Effector CD8-positive, alpha-beta T cell (primary cell): ENCODE results near the gene ELL3.
"Not testable (repeated sequence)": the region's sequence is repeated elsewhere in the genome, so short reads cannot be mapped to it uniquely, and the experiment has no call there.

ENCODE experiments used
- DNase-seq: peaks from one replicate; lab custom pipeline; 2025; lab: John Stamatoyannopoulos, UW
- total RNA-seq, 4 experiments: gene quantifications; one replicate each; lab custom pipeline; 2026; lab: John Stamatoyannopoulos, UW

The ELL3 gene
- total RNA-seq, result 0 to 0.10 (median 0) reads per million in 4 experiments

DNA sequence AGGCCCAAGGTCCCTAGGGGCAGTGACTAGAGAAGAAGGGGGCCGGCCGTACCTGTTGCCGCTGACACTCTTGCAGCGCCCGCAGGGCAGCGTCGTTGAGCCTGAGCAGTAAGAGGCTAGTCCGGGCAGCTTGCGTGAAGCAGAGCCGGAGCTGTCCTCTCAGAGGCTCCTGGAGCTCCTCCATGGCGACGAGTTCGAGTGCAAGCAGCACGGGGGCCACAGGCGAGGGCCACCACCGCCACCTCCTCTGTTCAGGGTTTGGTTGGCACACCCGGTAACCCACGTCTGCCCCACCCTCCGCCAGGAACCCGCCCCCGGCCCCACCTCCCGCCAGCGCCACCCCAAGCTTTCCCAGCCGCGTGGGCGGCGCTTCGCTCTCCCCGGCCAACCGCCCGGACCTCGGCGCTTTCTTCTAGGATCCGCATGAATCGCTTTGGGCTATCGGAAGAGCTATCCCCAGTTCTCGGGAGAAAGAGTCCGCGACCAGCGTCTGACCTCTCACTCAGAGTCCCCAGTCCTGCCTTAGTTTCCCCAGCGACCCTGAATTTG lies at the start of gene ELL3:
ELL3 (minus strand) TSS at position 249 of the 549 bp plus-strand sequence; CDS start at position 184, 65 bp downstream.
- DNase-seq, result peak; percentile 62

DNA sequence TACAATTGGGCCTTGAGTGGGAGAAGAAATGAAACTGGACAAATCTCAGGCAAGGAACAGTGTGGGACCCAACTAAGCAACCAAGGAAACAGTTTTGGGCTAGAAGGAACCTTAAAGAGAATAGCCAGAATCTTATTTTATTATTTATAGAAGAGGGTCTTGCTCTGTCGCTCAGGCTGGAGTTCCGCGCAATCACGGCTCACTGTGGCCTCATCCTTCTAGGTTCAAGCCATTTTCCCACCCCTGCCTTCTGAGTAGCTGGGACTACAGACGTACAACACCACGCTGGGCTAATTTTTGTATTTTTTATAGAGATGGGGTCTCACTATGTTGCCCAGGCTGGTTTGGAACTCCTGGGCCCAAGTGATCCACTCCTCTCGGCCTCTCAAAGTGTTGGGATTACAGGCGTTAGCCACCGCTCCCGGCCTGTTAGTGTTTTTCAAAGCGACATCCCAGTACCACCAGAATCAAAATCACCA lies 49.3 kb upstream of the ELL3 start:
- DNase-seq, result no peak

GRCh38 chr15:43825305-43825704 lies 48.5 kb upstream of the ELL3 start:
- DNase-seq, result not testable (repeated sequence)

- DNase-seq, result peak; percentile 83
Measured at GRCh38 chr15:43824302-43825246, 47.8 kb upstream of the ELL3 start, which contains the start of gene MFAP1. TSS of gene MFAP1 (minus strand) at chr15:43824690. CDS start at chr15:43824569, 121 bp downstream.

GRCh38 chr15:43821505-43821904 lies 44.7 kb upstream of the ELL3 start:
- DNase-seq, result no peak

DNA sequence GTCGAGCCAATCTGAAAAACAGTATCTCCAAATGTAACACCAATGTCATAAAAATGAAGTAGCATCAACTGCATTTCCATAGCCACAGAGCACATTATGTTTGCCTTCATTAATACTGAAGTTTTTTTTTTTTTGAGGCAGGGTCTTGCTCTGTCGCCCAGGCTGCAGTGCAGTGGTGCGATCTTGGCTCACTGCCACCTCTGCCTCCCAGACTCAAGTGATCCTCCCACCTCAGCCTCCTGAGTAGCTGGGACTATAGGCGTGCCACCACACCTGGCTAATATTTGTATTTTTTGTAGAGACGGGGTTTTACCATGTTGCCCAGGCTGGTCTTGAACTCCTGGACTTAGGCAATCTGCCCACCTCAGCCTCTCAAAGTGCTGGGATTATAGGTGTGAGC lies 38.3 kb upstream of the ELL3 start:
- DNase-seq, result not testable (repeated sequence)

DNA sequence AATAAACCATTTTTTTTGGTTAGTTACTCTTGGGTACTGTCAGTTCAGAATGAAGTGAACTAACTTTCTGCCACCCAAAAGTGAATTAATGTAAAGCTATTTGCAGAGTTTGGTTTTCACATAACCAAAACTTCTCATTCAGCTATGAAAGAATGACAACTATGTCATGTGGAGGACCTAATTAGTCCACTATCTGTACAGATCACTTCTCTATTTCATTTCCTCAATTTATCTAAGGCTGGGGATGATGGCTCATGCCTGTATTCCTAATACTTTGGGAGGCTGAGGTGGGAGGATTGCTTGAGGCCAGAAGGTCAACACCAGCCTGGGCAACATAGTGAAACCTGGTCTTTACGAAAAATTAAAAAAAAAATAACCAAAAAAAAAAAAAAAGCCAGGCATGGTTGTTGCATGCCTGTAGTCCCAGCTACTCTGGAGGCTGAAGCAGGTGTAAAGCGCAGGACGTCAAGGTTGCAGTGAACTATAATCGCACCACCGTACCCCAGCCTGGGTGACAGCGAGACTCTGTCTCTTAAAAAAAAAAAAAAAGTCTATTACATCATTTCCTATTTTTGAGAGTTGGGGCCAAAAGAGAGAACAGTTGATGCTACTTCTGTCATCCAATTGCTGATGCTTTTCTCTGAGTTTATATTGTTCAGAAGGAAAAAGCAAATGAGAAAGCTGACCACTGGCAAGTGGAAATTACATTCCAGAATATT lies 32.4 kb upstream of the ELL3 start:
- no peak for DNase-seq

- DNase-seq, result no peak
Measured at GRCh38 chr15:43808435-43808950, 31.7 kb upstream of the ELL3 start.

DNA sequence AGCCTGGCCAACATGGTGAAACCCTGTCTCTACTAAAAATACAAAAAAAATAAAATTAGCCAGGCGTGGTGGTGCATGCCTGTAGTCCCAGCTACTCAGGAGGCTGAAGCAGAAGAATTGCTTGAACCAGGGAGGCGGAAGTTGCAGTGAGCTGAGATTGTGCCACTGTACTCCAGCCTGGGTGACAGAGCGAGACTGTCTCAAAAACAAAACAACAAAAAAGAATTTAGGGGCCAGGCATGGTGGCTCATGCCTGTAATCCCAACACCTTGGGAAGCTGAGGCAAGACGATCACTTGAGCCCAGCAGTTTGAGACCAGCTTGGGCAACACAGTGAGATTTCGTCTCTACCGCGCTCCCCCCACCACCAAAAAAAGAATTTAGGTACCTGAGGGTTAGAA lies 25.9 kb upstream of the ELL3 start:
- DNase-seq, result not testable (repeated sequence)

- DNase-seq, result peak; percentile 79
Measured at GRCh38 chr15:43800286-43801141, 23.7 kb upstream of the ELL3 start, which contains the start of gene HYPK. TSS of gene HYPK (plus strand) at chr15:43800599. CDS start at chr15:43800623, 24 bp downstream.

DNA sequence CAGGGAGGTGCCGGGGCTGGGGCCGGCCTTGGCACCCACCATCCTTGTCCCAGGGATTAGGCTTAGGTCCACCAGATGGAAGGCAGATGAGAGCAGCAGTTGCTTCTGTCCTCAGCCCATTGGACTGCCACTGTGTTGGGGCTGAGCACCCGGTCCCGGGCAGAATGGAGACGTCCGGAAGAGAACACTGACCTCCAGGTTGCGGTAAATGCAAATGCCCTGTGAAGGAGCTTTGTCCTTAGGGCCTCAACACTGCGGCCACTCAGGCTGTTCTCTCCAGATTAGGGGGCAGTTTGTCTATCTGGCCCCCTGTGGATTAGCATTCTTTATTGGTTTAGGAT lies 23.1 kb upstream of the ELL3 start, which contains the start of gene SERINC4:
SERINC4 (minus strand) TSS at position 276 of the 341 bp plus-strand sequence; CDS start at position 42, 234 bp downstream.
- DNase-seq, result no peak

DNA sequence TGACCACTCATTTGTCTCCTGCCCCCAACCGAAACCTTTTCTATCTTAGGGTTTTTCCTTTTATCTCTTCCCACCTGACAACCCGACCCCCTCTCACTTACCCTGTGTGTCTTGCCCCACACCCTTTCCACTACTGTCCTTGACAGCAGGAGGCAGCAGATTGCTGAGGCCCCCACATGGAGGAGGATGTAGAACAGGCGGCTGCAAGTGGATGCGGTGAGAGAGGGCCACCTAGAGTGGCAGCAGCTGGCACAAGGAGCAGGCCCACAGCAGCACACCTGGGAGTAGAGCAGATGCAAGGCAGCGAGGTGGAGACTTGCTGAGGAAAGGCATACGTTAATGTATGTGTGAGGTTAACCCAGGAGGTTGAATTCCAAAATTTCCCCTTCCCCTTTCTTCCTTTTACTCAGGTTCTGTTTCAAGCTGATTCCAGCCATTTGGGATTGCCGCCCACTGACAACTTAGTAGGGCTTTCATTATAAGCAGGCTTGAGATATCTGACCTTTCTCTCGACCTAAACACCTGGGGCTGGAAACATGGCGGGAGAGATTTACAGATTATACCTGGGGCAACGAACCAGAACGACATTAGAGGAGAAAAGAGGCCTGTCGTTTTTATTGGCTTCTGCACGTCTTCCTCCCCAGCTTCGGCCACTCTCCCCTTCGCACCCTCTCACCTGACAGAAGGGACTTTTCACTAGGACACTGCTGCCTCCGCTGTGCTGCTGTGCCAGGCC lies 22.6 kb upstream of the ELL3 start:
- no peak for DNase-seq

DNA sequence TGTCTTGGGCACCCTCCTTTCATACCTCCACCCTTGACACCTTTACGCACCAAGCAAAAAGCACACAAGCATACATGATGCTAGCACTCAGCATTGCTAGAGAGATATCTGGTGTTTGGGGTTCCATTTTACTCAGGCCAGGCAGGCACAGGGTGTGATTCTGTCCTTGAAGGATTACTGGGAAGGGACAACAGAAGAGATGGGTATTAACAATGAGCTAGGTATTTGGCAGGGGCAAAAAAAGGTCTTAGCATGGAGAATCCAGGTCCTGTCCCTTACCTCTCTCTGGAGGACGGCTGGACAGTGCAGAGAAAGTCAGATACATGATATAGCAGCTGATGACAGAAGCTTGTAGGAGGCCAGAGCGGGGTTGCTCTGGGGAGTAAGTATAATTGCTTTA lies 19.8 kb upstream of the ELL3 start:
- DNase-seq, result no peak

DNA sequence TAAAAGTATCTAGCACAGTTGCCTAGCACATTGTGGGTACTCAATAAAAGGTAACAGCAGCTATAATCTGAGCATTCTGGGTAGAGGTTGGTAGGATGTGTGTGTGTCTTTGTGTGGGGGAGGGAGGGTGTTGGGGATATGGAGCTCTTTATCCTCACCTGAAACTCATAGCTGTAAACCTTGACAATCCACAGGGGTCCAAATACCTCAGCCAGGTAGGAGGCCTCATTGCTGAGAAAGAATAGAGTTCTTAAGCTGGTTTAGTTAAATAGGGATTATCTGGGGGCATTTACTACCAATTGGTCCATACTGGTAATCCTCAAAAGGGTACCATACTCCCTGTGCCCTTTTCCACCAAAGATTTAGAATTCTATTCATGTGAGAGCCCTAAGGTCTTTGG lies 19.2 kb upstream of the ELL3 start:
- no peak for DNase-seq

DNA sequence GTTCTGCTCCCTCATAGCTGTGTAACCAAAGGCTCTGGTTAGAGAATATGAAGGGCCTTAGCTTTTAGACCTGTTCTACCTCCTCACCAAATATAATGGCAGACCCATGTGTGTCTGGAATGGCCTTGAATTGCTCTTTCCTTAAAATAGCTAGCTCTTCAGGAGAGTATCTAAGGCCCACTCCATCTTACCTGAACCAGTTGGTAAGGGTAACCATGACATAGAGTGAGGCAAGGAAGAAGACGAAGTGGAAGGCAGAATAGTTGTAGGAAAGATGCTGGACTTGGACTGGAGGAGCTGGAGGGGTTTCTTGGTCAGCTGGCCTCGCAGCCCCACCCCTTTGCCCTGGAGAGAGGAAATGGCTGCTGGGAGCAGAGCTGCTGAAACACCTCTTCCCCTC lies 18.4 kb upstream of the ELL3 start:
- no peak for DNase-seq

- no peak for DNase-seq
Measured at GRCh38 chr15:43794269-43795037, 17.7 kb upstream of the ELL3 start.

DNA sequence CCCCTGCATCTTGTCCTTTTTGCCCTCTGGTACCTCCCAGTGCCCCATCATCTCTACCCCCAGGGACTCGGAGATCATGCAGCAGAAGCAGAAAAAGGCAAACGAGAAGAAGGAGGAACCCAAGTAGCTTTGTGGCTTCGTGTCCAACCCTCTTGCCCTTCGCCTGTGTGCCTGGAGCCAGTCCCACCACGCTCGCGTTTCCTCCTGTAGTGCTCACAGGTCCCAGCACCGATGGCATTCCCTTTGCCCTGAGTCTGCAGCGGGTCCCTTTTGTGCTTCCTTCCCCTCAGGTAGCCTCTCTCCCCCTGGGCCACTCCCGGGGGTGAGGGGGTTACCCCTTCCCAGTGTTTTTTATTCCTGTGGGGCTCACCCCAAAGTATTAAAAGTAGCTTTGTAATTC lies 16.9 kb upstream of the ELL3 start:
- DNase-seq, result no peak

DNA sequence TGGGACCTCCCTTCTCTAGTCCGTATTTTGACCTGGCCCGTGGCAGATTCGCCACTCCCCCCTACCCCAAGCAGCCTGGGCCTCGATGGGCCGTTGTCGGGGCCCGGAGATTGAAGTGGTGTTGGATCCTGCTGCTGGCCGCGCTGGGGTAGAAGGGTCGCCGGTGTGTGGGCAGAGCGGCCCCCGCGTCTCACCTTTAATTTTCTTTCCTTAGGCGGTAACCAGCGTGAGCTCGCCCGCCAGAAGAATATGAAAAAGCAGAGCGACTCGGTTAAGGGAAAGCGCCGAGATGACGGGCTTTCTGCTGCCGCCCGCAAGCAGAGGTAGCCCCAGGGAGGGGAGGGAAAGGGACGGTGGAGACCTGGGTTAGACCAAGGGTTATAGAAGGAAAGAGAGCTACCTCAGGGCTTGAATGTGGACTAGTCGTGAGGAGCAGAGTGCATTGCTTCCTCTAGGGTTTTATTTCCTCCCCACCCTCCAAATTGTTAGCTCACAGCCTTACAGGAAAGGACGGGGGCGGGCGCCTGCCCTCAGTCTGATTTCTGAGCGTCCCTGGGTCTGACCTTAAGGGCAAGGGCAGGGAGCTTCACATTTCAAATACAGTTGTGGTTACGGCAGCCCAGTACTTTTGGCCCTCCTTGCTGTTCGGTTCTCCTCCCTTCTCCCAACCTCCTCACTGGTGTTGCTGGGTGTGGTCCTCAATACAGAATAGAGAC lies 16.2 kb upstream of the ELL3 start:
- no peak for DNase-seq
